B cell (primary cell): ENCODE results near the gene ZNF99.
"Not testable (repeated sequence)": the region's sequence is repeated elsewhere in the genome, so short reads cannot be mapped to it uniquely, and the experiment has no call there.

Experiments used
- EZH2 ChIP-seq: IDR thresholded peaks from 2 replicates; pipeline ENCODE4 v1.6.1; 2012; ENCODE audit warnings: borderline replicate concordance, low read depth, mild to moderate bottlenecking, moderate library complexity, low read length; ENCODE audit not compliant: insufficient read depth, poor library complexity, severe bottlenecking
- TF ChIP-seq, protein P1 (sequence below): fragments of 200-600 bp; IDR thresholded peaks from one replicate; pipeline ENCODE4 v1.8.0; 2022; ENCODE audit warnings: antibody characterized with exemption, mild to moderate bottlenecking

GRCh38 chr19:22728214-22728613, 55.7 kb downstream of the ZNF99 start:
- TF ChIP-seq, protein P1, sequence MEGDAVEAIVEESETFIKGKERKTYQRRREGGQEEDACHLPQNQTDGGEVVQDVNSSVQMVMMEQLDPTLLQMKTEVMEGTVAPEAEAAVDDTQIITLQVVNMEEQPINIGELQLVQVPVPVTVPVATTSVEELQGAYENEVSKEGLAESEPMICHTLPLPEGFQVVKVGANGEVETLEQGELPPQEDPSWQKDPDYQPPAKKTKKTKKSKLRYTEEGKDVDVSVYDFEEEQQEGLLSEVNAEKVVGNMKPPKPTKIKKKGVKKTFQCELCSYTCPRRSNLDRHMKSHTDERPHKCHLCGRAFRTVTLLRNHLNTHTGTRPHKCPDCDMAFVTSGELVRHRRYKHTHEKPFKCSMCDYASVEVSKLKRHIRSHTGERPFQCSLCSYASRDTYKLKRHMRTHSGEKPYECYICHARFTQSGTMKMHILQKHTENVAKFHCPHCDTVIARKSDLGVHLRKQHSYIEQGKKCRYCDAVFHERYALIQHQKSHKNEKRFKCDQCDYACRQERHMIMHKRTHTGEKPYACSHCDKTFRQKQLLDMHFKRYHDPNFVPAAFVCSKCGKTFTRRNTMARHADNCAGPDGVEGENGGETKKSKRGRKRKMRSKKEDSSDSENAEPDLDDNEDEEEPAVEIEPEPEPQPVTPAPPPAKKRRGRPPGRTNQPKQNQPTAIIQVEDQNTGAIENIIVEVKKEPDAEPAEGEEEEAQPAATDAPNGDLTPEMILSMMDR, result not testable (repeated sequence)
- not testable (repeated sequence) for TF ChIP-seq EZH2
